ENCODE data around the gene MTG1. TPM values are rescaled to one million over a fixed set of nuclear protein-coding genes. Genes with fewer than 3 reads are reported as not detected.
"Not testable (repeated sequence)": the region's sequence is repeated elsewhere in the genome, so short reads cannot be mapped to it uniquely, and the experiment has no call there.

MTG1 gene
- total and polyA plus RNA-seq, 2 donors (not counting 1 experiment from before 2014, with no cell fraction given), result 90.0 to 117 TPM

DNA sequence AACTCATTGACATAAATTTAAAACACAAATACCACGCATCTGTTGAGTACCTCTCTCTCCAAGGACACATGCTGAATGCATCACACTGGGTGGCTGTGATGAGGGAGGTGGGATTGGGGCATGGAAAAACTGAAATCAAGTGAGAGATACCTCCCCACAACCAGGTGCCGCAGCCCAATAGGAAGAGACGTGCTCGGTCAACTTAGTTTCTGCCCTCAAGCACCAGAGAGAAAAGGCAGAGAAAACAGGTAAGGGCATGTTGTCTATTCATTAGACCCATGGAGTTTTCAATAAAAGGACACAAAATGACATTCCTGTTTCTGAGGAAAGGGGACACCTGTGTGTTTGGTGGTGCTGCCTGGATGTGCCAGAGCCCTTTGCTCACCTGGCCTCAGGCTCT is 35.6 kb downstream of the MTG1 start:
- H3K27me3 ChIP-seq (replicated peaks in 1 of 4; ENCODE audit: control extremely low read depth in 1 of 4, control insufficient read depth in 3 of 4, insufficient read depth in 4 of 4, low read length in 3 of 4); H3K36me3 ChIP-seq (replicated peaks in 1 of 2; ENCODE audit: control extremely low read depth in 1 of 2, control insufficient read depth in 1 of 2, extremely low read depth in 1 of 2, insufficient read depth in 2 of 2, low read length in 1 of 2); intact Hi-C loops (cut with micrococcal nuclease); H3K79me2 ChIP-seq (ENCODE audit: control insufficient read depth, insufficient read depth, low read length); H4K20me1 ChIP-seq (ENCODE audit: control insufficient read depth, insufficient read depth, low read length, poor library complexity, severe bottlenecking); H3K4me1 ChIP-seq (ENCODE audit: control insufficient read depth in 2 of 2, insufficient read depth in 2 of 2, low read length in 2 of 2); H3K27me3 Mint-ChIP-seq; DNase-seq; H2AFZ ChIP-seq (ENCODE audit: insufficient read depth, low read depth, low read length, poor library complexity, severe bottlenecking); H3K27ac Mint-ChIP-seq; H3K9me3 ChIP-seq (ENCODE audit: control extremely low read depth in 1 of 3, control insufficient read depth in 2 of 3, insufficient read depth in 1 of 3, low read length in 2 of 3); CTCF ChIA-PET; H3K9me3 Mint-ChIP-seq (ENCODE audit: insufficient read depth); H3K9ac ChIP-seq (ENCODE audit: low read length); H3K4me1 Mint-ChIP-seq; H3K4me3 Mint-ChIP-seq; H3K27ac ChIP-seq (ENCODE audit: low read length in 2 of 2); ATAC-seq (ENCODE audit: low read depth); H3K4me2 ChIP-seq (replicated peaks; ENCODE audit: low read depth, low read length, poor library complexity, severe bottlenecking); H3K4me3 ChIP-seq (ENCODE audit: control extremely low read depth in 1 of 5, extremely low read depth in 1 of 5, insufficient read depth in 1 of 5, low read depth in 2 of 5, low read length in 4 of 5): not testable (repeated sequence)
- POLR2A ChIA-PET, result interaction anchor here (0.6 kb wide), 1 partner anchor 41 kb away, joined by 4 read pairs; no protein-coding TSS in a partner anchor
- WGBS (ENCODE audit: insufficient coverage), result no CpG with 5 or more reads among the region's 4 CpGs

DNA sequence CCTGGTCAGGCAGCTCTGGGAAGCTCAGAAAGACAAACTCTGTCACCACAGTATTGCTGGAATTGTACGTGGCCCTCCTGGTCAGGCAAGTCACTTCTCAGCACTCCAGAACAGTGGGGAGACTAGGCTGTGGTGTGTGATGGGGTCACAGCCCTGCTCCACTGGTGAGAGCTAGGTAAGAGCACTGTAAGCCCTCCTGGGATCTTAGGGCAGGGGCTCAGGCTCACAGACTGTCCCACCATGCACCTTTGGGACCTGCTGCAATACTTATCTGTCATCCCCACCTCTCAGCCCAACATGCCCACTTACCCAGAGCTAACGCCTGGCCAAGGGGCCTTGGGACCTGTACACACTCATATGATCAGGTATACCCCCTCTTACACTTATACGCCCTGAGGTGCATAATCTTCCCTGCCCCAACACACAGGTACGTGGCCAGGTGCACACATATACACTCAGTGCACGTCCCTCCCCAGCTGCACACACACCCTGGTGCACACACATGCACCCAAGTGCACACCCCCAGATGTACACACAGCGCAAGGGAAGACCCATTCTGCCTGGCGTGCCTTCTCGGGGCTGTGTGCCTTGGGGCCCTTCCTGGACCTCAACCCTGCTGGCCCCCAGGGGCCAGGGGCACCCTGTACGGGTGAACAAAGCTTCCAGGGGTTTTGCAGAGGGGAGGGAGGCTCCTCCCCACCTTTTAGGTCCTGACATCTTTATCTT is 38.1 kb downstream of the MTG1 start:
- intact Hi-C loops (cut with micrococcal nuclease), result loop anchor here (10.0 kb wide), 1 partner anchor 93 kb away; the partner anchor contains the start of gene CYP2E1
- H3K79me2 ChIP-seq (ENCODE audit: control insufficient read depth, insufficient read depth, low read length); H3K9ac ChIP-seq (ENCODE audit: low read length); H3K27ac ChIP-seq (ENCODE audit: low read length in 2 of 2); CTCF ChIA-PET; H4K20me1 ChIP-seq (ENCODE audit: control insufficient read depth, insufficient read depth, low read length, poor library complexity, severe bottlenecking); H3K9me3 ChIP-seq (ENCODE audit: control extremely low read depth in 1 of 3, control insufficient read depth in 2 of 3, insufficient read depth in 1 of 3, low read length in 2 of 3); DNase-seq; H3K4me1 Mint-ChIP-seq; H3K4me3 ChIP-seq (ENCODE audit: control extremely low read depth in 1 of 5, extremely low read depth in 1 of 5, insufficient read depth in 1 of 5, low read depth in 2 of 5, low read length in 4 of 5); H3K27me3 Mint-ChIP-seq; H3K36me3 ChIP-seq (replicated peaks in 1 of 2; ENCODE audit: control extremely low read depth in 1 of 2, control insufficient read depth in 1 of 2, extremely low read depth in 1 of 2, insufficient read depth in 2 of 2, low read length in 1 of 2); H3K4me3 Mint-ChIP-seq; POLR2A ChIA-PET; H2AFZ ChIP-seq (ENCODE audit: insufficient read depth, low read depth, low read length, poor library complexity, severe bottlenecking); ATAC-seq (ENCODE audit: low read depth); H3K4me1 ChIP-seq (ENCODE audit: control insufficient read depth in 2 of 2, insufficient read depth in 2 of 2, low read length in 2 of 2); H3K27me3 ChIP-seq (replicated peaks in 1 of 4; ENCODE audit: control extremely low read depth in 1 of 4, control insufficient read depth in 3 of 4, insufficient read depth in 4 of 4, low read length in 3 of 4); H3K4me2 ChIP-seq (replicated peaks; ENCODE audit: low read depth, low read length, poor library complexity, severe bottlenecking); H3K9me3 Mint-ChIP-seq (ENCODE audit: insufficient read depth); H3K27ac Mint-ChIP-seq: not testable (repeated sequence)
- no CpG with 5 or more reads among the region's 9 CpGs for WGBS (ENCODE audit: insufficient coverage)

DNA sequence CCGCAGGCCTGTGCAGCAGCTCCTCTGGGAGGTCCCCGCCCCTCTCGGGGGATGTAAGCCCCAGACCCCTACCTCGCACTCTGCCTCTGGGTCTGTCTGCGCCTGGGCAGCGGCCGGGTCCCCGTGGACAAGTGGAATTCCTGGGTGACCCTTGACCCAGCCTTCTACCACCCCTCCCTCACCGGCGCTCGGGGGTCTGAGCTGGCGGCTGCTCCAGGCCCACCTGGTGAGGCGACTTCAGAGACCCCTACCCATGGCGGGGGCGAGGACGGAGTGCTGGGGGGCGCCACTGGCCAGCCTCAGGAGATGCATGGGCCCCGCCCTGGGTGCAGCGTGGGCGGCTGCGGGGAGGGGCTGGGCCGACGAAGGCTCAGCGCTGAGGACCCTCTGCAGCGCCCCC is 38.8 kb downstream of the MTG1 start:
- H3K4me1 ChIP-seq (ENCODE audit: control insufficient read depth in 2 of 2, insufficient read depth in 2 of 2, low read length in 2 of 2); H3K9ac ChIP-seq (ENCODE audit: low read length); POLR2A ChIA-PET; H3K4me1 Mint-ChIP-seq; H2AFZ ChIP-seq (ENCODE audit: insufficient read depth, low read depth, low read length, poor library complexity, severe bottlenecking); H3K79me2 ChIP-seq (ENCODE audit: control insufficient read depth, insufficient read depth, low read length); H3K4me3 Mint-ChIP-seq; H3K4me2 ChIP-seq (replicated peaks; ENCODE audit: low read depth, low read length, poor library complexity, severe bottlenecking); H4K20me1 ChIP-seq (ENCODE audit: control insufficient read depth, insufficient read depth, low read length, poor library complexity, severe bottlenecking); H3K9me3 Mint-ChIP-seq (ENCODE audit: insufficient read depth); H3K27ac ChIP-seq (ENCODE audit: low read length in 2 of 2); ATAC-seq (ENCODE audit: low read depth); DNase-seq; H3K27me3 ChIP-seq (replicated peaks in 1 of 4; ENCODE audit: control extremely low read depth in 1 of 4, control insufficient read depth in 3 of 4, insufficient read depth in 4 of 4, low read length in 3 of 4); H3K4me3 ChIP-seq (ENCODE audit: control extremely low read depth in 1 of 5, extremely low read depth in 1 of 5, insufficient read depth in 1 of 5, low read depth in 2 of 5, low read length in 4 of 5); H3K27ac Mint-ChIP-seq; CTCF ChIA-PET; H3K36me3 ChIP-seq (replicated peaks in 1 of 2; ENCODE audit: control extremely low read depth in 1 of 2, control insufficient read depth in 1 of 2, extremely low read depth in 1 of 2, insufficient read depth in 2 of 2, low read length in 1 of 2); H3K27me3 Mint-ChIP-seq; H3K9me3 ChIP-seq (ENCODE audit: control extremely low read depth in 1 of 3, control insufficient read depth in 2 of 3, insufficient read depth in 1 of 3, low read length in 2 of 3): not testable (repeated sequence)
- WGBS (ENCODE audit: insufficient coverage), result no CpG with 5 or more reads among the region's 25 CpGs
- intact Hi-C loops (cut with micrococcal nuclease), result loop anchor here (10.0 kb wide), 1 partner anchor 92 kb away; the partner anchor contains the start of gene CYP2E1

All from B cell (primary cell).